Cardiac fibroblast (primary cell): Measurements from ENCODE around the gene BACH2.
A peak's percentile ranks its signal among the peaks of the same experiment; 100 is the strongest.

Source experiments
- DNase-seq, 2 donors: peaks; one replicate each; pipeline versions ENCODE4 v3.0.0 to v3.0.0-alpha.2; 2010; ENCODE audit warnings: low read depth in 2 of 2
- H3K4me3 ChIP-seq, 2 donors: replicated peaks in 1 of 2; 1 replicate in 1 of 2; 2 replicates in 1 of 2; pipeline ENCODE4 v1.5.1; 2011; ENCODE audit warnings: low read depth in 2 of 2, low read length in 2 of 2, mild to moderate bottlenecking in 2 of 2, moderate library complexity in 1 of 2
- CTCF ChIP-seq: IDR thresholded peaks from one replicate; pipeline ENCODE4 v1.5.1; 2011; ENCODE audit warnings: low read depth, mild to moderate bottlenecking, low read length, inconsistent platforms

The BACH2 gene

GRCh38 chr6:90302320-90302719, 5.7 kb upstream of the BACH2 start:
- H3K4me3 ChIP-seq: no peak overlapping the region
- no peak for DNase-seq
- no peak for TF ChIP-seq CTCF

GRCh38 chr6:90301816-90302215, 5.2 kb upstream of the BACH2 start:
- DNase-seq: no peak
- no peak for TF ChIP-seq CTCF
- no peak overlapping the region for H3K4me3 ChIP-seq

GRCh38 chr6:90298459-90299053, 1.9 kb upstream of the BACH2 start:
- no peak overlapping the region for H3K4me3 ChIP-seq
- DNase-seq: no peak
- TF ChIP-seq CTCF: no peak

GRCh38 chr6:90297867-90298381, 1.3 kb upstream of the BACH2 start:
- TF ChIP-seq CTCF: no peak
- DNase-seq: no peak
- H3K4me3 ChIP-seq: no peak overlapping the region

- no peak for TF ChIP-seq CTCF
- H3K4me3 ChIP-seq: peak overlapping the region; percentile 13 to 54
- DNase-seq: no peak
Measured at GRCh38 chr6:90297115-90297866, 648 bp upstream of the BACH2 start.

- DNase-seq: peak; percentile 59 to 66
- TF ChIP-seq CTCF: no peak
- H3K4me3 ChIP-seq: peak overlapping the region; percentile 54 to 60
Measured at GRCh38 chr6:90295854-90296340, 746 bp downstream of the BACH2 start.
